ENCODE data around the gene PTPRG. TPM values are rescaled to one million over a fixed set of nuclear protein-coding genes. Genes with fewer than 3 reads are reported as not detected.

Gene PTPRG
- total RNA-seq, 2 experiments from 2014 or later: 0.24 to 0.37 TPM

- Mint-ChIP-seq H3K4me1 (ENCODE audit: low read depth) (no peaks in the 10 kb centered on the region), H3K9me3 (no peaks in the 10 kb centered on the region), H3K27me3 (ENCODE audit: low read depth) (no peaks in the 10 kb centered on the region), H3K27ac (no peak overlapping the region), H3K36me3 (ENCODE audit: low read depth) (no peaks in the 10 kb centered on the region), H3K4me3 (no peak overlapping the region)
- CTCF ChIA-PET: no interaction called here
- no peak for DNase-seq
- intact Hi-C loops (cut with micrococcal nuclease): no loop called here
Measured at GRCh38 chr3:61730056-61730455, 168.7 kb downstream of the PTPRG start.

- Mint-ChIP-seq H3K27me3 (ENCODE audit: low read depth) (no peaks in the 10 kb centered on the region), H3K36me3 (ENCODE audit: low read depth) (no peaks in the 10 kb centered on the region), H3K4me1 (ENCODE audit: low read depth) (no peaks in the 10 kb centered on the region), H3K4me3 (no peak overlapping the region), H3K27ac (no peak overlapping the region), H3K9me3 (no peaks in the 10 kb centered on the region)
- CTCF ChIA-PET: no interaction called here
- intact Hi-C loops (cut with micrococcal nuclease): no loop called here
- DNase-seq: no peak
Measured at GRCh38 chr3:61730577-61731231, 169.3 kb downstream of the PTPRG start.

GRCh38 chr3:61733000-61733399 is 171.6 kb downstream of the PTPRG start:
- Mint-ChIP-seq H3K4me3 (no peak overlapping the region), H3K27ac (no peak overlapping the region), H3K9me3 (no peaks in the 10 kb centered on the region), H3K36me3 (ENCODE audit: low read depth) (no peaks in the 10 kb centered on the region), H3K4me1 (ENCODE audit: low read depth) (no peaks in the 10 kb centered on the region), H3K27me3 (ENCODE audit: low read depth) (no peaks in the 10 kb centered on the region)
- CTCF ChIA-PET: no interaction called here
- DNase-seq: no peak
- intact Hi-C loops (cut with micrococcal nuclease): no loop called here

- intact Hi-C loops (cut with micrococcal nuclease): no loop called here
- no peaks in the 10 kb centered on the region for H3K9me3 Mint-ChIP-seq
- H3K27ac Mint-ChIP-seq: no peak overlapping the region
- H3K4me1 Mint-ChIP-seq (ENCODE audit: low read depth): no peaks in the 10 kb centered on the region
- no peaks in the 10 kb centered on the region for H3K27me3 Mint-ChIP-seq (ENCODE audit: low read depth)
- DNase-seq: no peak
- CTCF ChIA-PET: no interaction called here
- H3K36me3 Mint-ChIP-seq (ENCODE audit: low read depth): no peaks in the 10 kb centered on the region
- no peak overlapping the region for H3K4me3 Mint-ChIP-seq
Measured at GRCh38 chr3:61733876-61734275, 172.5 kb downstream of the PTPRG start.

GRCh38 chr3:61734749-61735686 is 173.6 kb downstream of the PTPRG start:
- Mint-ChIP-seq H3K27ac (no peak overlapping the region), H3K27me3 (ENCODE audit: low read depth) (no peaks in the 10 kb centered on the region), H3K36me3 (ENCODE audit: low read depth) (no peaks in the 10 kb centered on the region), H3K4me1 (ENCODE audit: low read depth) (no peaks in the 10 kb centered on the region), H3K9me3 (no peaks in the 10 kb centered on the region), H3K4me3 (no peak overlapping the region)
- intact Hi-C loops (cut with micrococcal nuclease): no loop called here
- CTCF ChIA-PET: no interaction called here
- no peak for DNase-seq

DNA sequence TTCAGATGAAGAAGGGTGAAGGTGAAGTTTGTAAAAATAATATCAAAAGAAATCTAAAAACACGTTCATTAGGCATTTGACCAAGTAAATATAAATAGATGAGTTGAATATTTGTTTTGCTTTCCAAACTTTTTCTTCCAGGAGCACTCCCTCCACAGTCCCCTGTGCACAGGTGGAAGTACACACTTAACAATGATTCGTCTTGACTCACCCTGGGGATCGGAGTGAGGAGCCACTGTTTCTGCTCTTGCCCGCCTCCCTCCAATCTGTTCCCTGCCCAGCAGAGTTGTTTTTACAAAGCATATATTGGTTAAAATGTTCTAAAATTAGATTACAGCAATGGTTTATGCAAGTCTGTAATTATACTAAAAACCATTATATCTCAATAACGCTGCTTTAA is 175.1 kb downstream of the PTPRG start:
- CTCF ChIA-PET: interaction anchor here (1.0 kb wide), 1 partner anchor 200 kb away, joined by 3 read pairs; no protein-coding TSS in a partner anchor
- Mint-ChIP-seq H3K9me3 (no peaks in the 10 kb centered on the region), H3K4me1 (ENCODE audit: low read depth) (no peaks in the 10 kb centered on the region), H3K27ac (no peak overlapping the region), H3K4me3 (no peak overlapping the region), H3K27me3 (ENCODE audit: low read depth) (no peaks in the 10 kb centered on the region), H3K36me3 (ENCODE audit: low read depth) (no peaks in the 10 kb centered on the region)
- intact Hi-C loops (cut with micrococcal nuclease): no loop called here
- no peak for DNase-seq

GRCh38 chr3:61739640-61740039 is 178.3 kb downstream of the PTPRG start:
- CTCF ChIA-PET: no interaction called here
- Mint-ChIP-seq H3K4me1 (ENCODE audit: low read depth) (no peaks in the 10 kb centered on the region), H3K36me3 (ENCODE audit: low read depth) (no peaks in the 10 kb centered on the region), H3K27me3 (ENCODE audit: low read depth) (no peaks in the 10 kb centered on the region), H3K9me3 (no peaks in the 10 kb centered on the region), H3K4me3 (no peak overlapping the region), H3K27ac (no peak overlapping the region)
- DNase-seq: no peak
- intact Hi-C loops (cut with micrococcal nuclease): no loop called here

DNA sequence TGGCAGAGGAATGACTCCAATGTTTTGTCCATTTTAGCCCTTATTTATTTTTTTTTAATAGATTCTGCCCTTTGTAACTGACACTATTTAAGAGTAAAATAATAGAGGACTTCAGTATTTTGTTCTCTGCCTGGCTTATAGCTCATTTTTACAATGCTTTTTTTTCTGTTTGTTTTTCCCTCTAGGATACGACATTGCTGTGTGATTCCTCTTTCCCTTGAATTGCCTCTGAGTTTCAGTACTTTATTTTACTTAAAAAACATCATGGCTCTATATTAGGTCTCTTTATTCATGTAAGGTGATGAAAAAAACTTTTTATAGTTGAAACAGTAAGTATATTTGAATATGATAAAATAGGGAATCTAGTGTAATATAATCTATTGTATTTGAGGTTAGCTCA is 179.1 kb downstream of the PTPRG start:
- Mint-ChIP-seq H3K4me3 (no peak overlapping the region), H3K4me1 (ENCODE audit: low read depth) (no peaks in the 10 kb centered on the region), H3K27me3 (ENCODE audit: low read depth) (no peaks in the 10 kb centered on the region), H3K36me3 (ENCODE audit: low read depth) (no peaks in the 10 kb centered on the region), H3K27ac (no peak overlapping the region), H3K9me3 (no peaks in the 10 kb centered on the region)
- intact Hi-C loops (cut with micrococcal nuclease): no loop called here
- CTCF ChIA-PET: no interaction called here
- no peak for DNase-seq

DNA sequence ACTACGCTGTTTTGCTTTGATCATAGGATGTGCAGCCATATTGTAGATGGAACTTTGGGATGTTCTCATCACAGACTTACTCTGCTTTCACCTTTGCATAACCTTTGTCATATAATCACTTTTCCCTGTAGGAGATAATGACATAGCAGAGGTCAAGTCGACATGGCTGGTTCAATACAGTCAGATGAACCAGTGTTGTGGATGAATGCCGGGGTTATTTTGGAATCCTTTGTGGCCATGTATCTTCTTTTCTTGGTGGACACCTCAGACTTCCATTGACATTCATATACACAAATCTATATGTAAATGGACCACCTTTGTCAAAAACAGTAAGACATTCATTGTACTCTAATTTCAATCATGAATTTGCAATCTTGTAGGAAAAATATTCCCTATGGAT is 180.2 kb downstream of the PTPRG start:
- Mint-ChIP-seq H3K27ac (no peak overlapping the region), H3K27me3 (ENCODE audit: low read depth) (no peaks in the 10 kb centered on the region), H3K4me3 (no peak overlapping the region), H3K4me1 (ENCODE audit: low read depth) (no peaks in the 10 kb centered on the region), H3K36me3 (ENCODE audit: low read depth) (no peaks in the 10 kb centered on the region), H3K9me3 (no peaks in the 10 kb centered on the region)
- CTCF ChIA-PET: no interaction called here
- no peak for DNase-seq
- intact Hi-C loops (cut with micrococcal nuclease): no loop called here

- H3K27me3 Mint-ChIP-seq (ENCODE audit: low read depth): no peaks in the 10 kb centered on the region
- no peak overlapping the region for H3K4me3 Mint-ChIP-seq
- CTCF ChIA-PET: no interaction called here
- no peaks in the 10 kb centered on the region for H3K9me3 Mint-ChIP-seq
- no peaks in the 10 kb centered on the region for H3K36me3 Mint-ChIP-seq (ENCODE audit: low read depth)
- no peak for DNase-seq
- no peaks in the 10 kb centered on the region for H3K4me1 Mint-ChIP-seq (ENCODE audit: low read depth)
- H3K27ac Mint-ChIP-seq: no peak overlapping the region
- intact Hi-C loops (cut with micrococcal nuclease): no loop called here
Measured at GRCh38 chr3:61742006-61742405, 180.6 kb downstream of the PTPRG start.

GRCh38 chr3:61743067-61743466 is 181.7 kb downstream of the PTPRG start:
- Mint-ChIP-seq H3K9me3 (no peaks in the 10 kb centered on the region), H3K36me3 (ENCODE audit: low read depth) (no peaks in the 10 kb centered on the region), H3K4me1 (ENCODE audit: low read depth) (no peaks in the 10 kb centered on the region), H3K27me3 (ENCODE audit: low read depth) (no peaks in the 10 kb centered on the region), H3K27ac (no peak overlapping the region), H3K4me3 (no peak overlapping the region)
- CTCF ChIA-PET: no interaction called here
- intact Hi-C loops (cut with micrococcal nuclease): no loop called here
- DNase-seq: no peak

DNA sequence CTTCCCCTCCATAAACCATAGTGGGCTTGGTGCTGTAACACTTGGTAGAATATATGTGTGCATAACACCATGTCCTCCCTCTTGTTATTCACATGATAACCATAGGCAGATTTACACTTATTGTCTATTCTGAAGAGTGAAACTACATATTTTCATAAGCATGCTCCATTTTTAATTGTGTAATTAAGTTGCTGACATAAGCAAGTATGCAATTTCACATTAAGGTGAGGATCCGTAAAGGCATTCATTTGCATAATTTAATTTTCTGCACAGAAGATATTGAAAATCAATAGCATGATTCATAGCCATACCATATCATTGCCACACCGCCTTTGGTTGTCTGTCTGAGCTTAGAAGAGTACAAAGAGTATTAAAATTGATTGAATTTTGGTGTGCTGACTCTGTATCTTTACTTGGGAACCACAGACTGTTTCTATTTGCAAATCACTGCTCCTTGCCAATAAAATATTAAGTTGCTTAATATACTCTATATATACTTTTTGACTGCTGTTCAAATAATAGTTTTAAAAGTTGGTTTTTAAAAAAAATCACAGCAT is 182.4 kb downstream of the PTPRG start:
- Mint-ChIP-seq H3K36me3 (ENCODE audit: low read depth) (no peaks in the 10 kb centered on the region), H3K4me1 (ENCODE audit: low read depth) (no peaks in the 10 kb centered on the region), H3K9me3 (no peaks in the 10 kb centered on the region), H3K4me3 (no peak overlapping the region), H3K27me3 (ENCODE audit: low read depth) (no peaks in the 10 kb centered on the region), H3K27ac (no peak overlapping the region)
- DNase-seq: no peak
- intact Hi-C loops (cut with micrococcal nuclease): no loop called here
- CTCF ChIA-PET: no interaction called here

- Mint-ChIP-seq H3K27me3 (ENCODE audit: low read depth) (peaks cover 4% of the 10 kb centered on the region), H3K4me3 (no peak overlapping the region), H3K36me3 (ENCODE audit: low read depth) (no peaks in the 10 kb centered on the region), H3K9me3 (no peaks in the 10 kb centered on the region), H3K4me1 (ENCODE audit: low read depth) (no peaks in the 10 kb centered on the region), H3K27ac (no peak overlapping the region)
- CTCF ChIA-PET: interaction anchor here (0.6 kb wide), 2 partner anchors 14 to 30 kb away, joined by 3 to 4 read pairs; no protein-coding TSS in a partner anchor
- intact Hi-C loops (cut with micrococcal nuclease): no loop called here
- no peak for DNase-seq
Measured at GRCh38 chr3:61748288-61748687, 186.9 kb downstream of the PTPRG start.
